HG03064 (cell line): Measurements from ENCODE around the gene CADM4.
A peak's percentile ranks its signal among the peaks of the same experiment; 100 is the strongest.
"Not testable (repeated sequence)": the region's sequence is repeated elsewhere in the genome, so short reads cannot be mapped to it uniquely, and the experiment has no call there.

ENCODE experiments used
- ATAC-seq: cut with Tn5 transposase; IDR thresholded peaks from one replicate; pipeline ENCODE4 v1.9.1; 2021; ENCODE audit warnings: low read depth; ENCODE audit not compliant: unreplicated experiment

Gene CADM4, protein sequence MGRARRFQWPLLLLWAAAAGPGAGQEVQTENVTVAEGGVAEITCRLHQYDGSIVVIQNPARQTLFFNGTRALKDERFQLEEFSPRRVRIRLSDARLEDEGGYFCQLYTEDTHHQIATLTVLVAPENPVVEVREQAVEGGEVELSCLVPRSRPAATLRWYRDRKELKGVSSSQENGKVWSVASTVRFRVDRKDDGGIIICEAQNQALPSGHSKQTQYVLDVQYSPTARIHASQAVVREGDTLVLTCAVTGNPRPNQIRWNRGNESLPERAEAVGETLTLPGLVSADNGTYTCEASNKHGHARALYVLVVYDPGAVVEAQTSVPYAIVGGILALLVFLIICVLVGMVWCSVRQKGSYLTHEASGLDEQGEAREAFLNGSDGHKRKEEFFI

DNA sequence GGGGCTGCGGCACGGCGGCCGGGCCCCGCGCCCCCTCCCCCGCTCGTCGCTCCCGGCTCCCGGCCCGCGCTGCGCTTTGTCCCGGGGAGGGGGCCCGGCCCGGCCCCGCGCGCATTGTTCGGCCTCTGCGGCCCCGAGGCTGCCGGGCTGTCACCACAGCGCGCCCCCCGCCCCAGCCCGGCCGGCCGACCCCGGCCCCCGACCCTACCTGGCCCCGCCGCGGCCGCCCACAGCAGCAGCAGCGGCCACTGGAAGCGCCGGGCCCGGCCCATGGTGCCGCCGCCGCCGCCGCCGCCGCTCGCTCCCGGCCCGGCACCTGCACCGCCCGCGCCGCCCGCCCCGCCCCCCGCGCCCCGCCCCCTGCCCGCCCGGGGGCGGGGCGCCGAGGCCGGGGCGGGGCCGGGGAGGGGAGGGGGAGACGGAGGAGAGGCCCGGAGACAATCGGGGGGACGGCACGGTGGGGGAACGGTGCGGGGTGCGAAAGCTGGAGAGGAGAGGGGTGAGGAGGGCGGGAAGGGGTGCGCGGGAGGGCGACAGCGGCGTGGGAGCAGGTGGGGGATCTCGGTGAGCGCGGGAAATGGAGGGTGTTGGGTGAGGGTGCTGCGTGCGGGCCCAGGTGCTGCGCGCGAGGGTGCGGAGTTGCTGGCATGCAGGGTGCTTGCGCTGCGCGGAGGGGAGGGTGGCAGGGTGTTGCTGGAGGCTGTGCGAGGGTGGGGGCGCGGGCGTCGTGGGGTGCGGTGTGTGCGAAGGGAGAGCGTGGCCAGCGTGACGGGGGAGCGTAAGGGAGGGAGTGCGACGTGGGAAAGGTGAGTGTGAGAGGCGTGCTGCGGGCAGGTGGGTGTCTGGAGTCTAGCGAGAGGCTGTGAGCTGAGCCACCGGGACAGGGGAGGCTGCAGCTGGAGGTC, at the start of gene CADM4:
Gene CADM4, minus strand, starts transcription at position 332 of the 905 bp plus-strand sequence. Its CDS starts 60 bp downstream, at position 272.
- ATAC-seq, result no peak

DNA sequence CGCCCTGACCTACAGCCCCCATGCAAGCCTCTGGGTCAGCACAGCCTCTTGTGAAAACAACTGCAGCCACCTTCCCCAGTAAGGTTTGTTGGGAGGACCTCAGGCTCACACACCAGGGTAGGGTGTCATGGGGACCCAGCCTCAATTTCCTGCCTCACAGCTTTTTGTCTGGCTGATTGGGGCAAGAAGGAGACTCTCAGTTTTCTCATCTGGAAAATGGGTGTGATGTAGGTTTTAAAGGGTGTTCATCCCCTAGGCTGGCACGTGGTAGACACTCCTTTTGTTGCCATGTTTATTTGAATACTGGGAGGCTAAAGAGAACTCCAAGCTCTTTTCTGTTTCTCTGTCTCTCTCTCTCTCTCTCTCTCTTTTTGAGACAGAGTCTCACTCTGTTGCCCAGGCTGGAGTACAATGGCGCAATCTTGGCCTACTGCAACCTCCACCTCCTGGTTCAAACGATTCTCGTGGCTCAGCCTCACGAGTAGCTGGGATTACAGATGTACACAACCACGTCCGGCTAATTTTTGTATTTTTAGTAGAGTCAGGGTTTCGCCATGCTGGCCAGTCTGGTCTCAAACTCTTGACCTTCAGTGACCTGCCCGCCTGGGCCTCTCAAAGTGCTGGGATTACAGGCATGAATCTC, 48.5 kb upstream of the CADM4 start:
- no peak for ATAC-seq

DNA sequence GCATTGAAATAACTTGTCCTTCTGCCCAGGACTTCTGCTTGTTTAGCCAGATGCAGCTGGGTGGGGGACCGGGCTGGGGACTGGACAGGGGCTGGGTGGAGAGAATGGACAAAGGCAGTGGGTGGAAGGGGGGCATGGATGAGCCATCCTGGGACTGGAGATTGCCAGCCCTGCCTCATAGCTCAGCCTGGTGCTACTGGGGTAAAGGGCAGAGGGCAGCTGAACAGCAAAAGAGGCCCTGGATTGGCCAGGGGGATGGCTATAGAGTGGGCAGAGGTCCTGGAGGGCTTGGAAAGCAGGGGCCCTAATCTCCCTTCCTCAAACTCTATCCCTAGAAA, 48.0 kb upstream of the CADM4 start:
- no peak for ATAC-seq

DNA sequence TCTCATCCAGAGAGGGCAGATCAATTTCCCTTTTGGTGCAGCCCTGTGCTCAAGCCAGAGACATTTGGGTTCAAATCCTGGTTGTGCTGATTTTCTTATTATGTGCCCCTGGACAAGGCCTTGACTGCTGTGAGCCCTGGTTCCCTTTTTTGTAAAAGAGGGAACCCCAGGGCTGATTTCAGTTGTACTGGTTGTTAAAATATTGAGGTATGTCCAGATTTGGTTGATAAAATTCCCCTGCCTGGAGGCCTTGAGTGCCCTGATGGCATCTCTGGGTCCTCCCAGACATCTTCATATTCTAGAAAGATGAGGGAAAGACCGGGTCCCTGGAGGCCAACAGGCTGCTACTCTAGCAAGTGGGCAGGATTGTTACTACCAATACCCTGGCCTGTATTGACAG, 44.7 kb upstream of the CADM4 start:
- ATAC-seq, result no peak

DNA sequence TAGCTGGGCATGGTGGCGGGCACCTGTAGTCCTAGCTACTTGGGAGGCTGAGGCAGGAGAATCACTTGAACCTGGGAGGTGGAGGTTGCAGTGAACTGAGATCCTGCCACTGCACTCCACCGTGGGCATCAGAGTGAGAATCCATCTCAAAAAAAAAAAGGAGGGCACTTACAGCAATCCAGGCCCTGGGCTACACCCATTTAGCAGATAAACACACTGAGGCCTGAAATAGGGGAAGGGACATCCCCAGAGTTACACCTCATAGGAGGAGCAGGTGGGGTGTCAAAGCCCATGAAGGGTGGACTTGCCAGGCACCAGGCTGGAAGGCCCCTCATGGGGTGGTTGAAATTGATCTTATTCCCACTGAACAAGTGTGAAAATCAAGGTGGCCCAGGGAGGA, 44.3 kb upstream of the CADM4 start:
- ATAC-seq, result no peak

DNA sequence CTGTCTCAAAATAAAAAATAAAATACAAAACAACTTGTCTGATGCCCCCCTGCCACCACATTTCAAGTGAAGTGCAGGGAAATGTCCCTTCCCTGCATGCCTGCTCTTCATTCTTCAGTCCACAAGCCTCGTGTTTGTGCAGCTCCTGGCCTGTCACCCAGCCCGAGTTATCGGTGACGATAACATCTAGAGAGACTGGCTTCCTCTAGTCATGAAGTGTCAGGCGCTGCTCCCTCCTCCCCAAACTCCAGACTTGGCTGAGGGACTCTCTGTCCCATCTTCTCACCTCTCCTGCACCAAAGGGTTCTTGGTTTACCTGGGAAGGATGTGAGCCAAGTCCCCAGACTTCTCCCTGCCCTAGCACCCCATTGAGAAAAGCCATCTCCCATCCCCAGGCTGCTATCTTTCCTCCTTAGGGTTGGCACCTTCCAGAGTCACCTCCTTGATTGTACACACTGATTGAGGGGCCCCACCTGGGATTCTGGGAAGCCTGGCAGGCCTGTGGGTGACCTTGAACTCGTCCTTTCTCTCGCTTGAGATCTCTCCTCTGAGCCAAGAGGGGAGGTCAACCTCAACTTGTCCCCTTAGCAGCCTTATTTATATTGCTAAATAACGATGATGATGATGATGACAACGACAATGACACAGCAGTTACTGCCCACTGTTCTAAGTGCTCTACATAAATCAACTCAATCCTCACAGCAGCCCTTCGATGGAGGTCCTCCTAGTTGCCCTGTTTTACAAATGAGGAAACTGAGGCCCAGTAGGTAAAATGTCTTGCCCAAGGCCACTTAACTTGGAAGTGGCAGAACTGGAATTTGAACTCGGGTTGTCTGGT, 43.4 kb upstream of the CADM4 start:
- ATAC-seq, result no peak

DNA sequence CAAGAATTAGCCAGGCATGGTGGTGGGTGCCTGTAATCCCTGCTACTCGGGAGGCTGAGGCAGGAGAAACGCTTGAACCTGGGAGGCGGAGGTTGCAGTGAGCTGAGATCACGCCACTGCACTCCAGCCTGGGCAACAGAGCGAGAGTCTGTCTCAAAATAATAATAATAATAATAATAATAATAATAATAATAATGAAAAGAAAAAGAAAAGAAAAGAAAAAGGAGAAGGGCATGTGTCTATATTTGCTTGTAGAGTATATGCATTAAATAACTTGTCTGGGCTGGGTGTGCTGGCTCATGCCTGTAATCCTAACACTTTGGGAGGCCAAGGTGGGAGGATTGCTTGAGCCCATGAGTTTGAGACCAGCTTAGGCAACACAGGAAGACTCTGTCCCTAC, 42.6 kb upstream of the CADM4 start:
- ATAC-seq, result not testable (repeated sequence)

DNA sequence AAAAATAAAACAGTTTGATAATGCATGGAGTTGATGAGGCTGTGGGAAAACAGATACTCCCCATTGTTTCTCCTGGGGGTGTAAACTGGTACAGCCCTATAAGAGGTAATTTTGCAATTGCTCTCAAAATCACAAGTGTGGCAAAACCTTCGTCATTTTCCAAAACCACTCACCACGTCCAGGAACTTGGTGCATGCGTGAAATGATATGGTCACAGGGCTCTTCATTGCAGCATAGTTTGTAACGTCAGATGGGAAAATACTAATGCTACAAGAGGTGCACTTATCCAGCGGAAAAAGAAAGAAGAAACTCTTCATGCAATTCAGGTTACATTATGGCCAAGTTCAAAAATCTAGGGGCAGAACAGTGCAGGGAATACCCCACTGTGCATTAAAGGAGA, 42.2 kb upstream of the CADM4 start:
- no peak for ATAC-seq

DNA sequence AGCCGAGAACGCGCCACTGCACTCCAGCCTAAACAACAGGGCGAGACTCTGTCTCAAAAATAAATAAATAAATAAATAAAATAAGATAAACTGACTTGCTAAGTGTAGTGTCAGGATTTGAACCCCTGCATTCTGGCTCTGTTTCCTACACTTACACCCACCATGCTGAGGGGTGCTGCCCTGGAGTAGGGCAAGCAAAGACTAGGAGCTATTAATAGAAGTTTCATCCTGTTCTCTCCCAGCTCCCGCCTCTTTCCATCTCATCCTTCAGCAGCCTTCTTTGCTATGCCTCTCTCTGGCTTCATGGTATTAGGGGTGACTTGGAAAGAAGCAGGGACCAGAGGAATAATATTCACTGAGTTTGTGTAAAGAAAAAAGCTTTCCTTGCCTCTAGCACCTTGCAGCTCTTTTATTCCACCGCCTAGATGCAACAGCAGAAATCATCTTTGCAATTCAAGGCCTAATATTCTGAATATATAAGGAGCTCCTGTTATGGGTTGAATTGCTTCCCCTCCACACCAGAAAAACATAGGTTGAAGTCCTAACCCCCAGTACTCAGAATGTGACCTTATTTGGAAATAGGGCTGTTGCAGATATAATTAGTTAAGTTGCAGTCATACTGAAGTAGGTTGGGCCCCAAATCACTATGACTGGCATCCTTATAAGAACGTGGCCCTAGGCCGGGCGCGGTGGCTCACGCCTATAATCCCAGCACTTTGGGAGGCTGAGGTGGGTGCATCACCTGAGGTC, 39.0 kb upstream of the CADM4 start:
- no peak for ATAC-seq

DNA sequence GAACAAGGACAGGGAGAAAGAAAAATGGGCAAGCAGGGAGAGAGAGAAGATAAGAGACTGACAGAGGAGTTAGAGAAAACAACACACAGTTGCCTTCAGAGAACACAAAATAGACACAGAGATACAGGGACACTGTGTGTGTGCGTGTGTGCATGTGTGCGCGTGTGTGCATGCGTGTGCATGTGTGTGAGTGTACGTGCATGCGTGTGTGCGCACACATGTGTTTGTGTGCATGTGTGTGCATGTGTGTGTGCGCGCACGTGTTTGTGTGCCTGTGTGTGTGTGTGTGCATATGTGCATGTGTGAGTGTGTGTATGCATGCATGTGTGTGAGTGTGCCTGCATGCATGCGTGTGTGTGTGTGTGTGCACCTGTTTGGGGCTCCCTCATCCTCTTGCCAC, 36.3 kb upstream of the CADM4 start:
- ATAC-seq, result no peak

DNA sequence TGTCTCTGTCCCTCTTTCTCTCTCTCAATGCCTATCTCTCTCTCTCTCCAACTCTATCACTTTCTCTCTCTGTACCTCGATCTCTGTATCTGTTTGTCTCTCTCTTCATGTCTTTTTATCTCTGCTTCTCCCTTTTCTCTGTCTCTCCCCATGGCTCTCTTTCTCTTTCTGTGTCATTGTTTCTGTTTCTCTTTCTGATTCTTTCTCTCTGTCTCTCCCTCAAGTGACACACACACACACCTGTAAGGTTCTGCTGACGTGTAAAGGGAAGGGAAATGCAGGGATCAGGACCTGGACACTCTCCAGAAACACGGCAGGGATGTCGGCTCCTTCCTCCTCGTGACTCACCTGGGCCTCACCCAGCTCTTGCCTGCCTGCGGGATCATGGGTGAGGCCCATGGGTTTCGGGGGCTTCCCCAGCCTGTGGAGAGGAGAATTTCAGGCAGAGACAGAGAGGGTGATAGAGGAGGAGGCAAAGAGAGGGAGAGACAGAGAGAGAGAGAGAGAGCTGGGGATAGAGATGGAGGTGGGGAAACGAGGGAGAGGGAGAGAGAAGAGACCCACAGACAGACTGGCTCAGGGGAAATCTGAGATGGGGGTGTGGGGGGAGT, 35.7 kb upstream of the CADM4 start:
- no peak for ATAC-seq

DNA sequence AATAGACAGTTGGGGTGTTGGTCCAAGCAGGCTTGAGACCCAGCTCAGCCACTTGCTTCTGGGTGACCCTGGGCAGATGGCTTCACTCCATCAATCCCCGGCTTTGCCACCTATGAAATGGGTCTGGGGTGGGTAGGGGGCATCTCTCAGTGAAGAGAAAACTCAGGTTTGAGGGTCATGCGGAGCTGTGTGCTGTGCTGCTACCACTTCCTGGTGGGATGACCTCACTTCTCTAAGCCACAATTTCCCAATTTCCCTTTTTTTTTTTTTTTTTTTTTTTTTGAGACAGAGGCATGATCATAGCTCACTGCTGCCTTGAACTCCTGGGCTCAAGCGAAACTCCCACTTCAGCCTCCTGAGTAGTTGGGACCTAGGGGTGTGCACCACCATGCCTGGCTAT, 34.9 kb upstream of the CADM4 start:
- ATAC-seq, result no peak

DNA sequence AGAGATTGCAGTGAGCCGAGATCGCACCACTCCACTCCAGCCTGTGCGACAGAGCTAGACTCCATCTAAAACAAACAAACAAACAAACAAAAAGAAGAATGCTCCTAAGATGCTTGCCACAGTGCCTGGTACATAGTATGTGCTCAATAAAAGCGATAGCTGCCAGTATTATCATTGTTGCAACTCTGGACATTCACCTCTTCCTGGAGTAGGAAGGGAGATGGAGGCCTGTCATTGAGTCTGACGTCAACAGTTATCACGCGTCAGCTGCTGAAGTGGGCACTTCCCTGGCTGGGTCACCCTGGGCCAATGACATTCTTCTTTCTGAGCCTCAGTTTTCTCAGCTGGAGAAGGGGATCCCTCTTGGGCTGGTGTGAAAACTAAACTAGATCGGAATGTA, 34.5 kb upstream of the CADM4 start:
- ATAC-seq, result no peak

DNA sequence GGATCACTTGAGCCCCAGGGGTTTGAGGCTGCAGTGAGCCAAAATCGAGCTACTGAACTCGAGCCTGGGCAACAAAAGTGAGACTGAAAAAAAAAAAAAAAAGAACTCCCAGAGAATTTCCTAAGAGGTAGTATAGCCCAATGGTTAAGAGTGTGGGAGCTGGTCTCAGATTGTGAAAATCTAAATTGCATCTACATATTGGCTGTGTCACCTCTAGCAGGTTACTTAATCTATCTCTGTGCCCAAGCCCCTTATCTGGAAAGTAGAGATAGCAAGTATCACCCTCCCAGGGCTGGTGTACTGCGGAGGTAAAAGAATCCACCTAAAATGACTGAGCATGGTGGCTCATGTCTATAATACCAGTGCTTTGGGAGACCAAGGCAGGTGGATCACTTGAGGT, 34.0 kb upstream of the CADM4 start:
- ATAC-seq, result no peak

DNA sequence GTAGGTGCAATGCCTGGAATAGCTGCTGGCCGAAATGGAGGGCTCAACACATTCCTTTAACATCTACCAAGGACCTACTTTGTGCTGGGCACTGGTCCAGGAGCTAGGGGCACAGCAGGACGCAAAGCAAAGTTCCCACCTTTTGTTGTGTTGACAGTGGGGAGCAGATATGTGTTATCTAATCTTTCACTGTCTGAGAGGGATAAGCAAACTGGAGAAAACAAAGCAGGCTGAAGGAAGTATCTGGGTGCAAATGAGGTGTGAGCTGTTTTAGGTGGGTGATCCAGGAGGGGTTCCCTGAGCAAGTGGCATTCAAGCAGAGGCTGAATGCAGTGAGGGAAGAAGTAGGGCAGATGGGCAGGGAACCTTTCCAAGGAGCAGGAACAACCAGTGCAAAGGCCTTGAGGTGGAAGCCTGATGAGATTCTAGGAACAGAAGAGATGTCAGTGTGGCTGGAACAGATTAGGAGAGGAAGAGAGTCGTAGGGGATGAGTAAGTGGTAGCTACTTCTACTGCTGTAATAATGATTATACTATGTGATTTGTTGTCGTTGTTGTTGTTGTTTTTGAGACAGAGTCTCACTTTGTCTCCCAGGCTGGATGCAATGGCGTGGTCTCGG, 32.5 kb upstream of the CADM4 start:
- no peak for ATAC-seq

DNA sequence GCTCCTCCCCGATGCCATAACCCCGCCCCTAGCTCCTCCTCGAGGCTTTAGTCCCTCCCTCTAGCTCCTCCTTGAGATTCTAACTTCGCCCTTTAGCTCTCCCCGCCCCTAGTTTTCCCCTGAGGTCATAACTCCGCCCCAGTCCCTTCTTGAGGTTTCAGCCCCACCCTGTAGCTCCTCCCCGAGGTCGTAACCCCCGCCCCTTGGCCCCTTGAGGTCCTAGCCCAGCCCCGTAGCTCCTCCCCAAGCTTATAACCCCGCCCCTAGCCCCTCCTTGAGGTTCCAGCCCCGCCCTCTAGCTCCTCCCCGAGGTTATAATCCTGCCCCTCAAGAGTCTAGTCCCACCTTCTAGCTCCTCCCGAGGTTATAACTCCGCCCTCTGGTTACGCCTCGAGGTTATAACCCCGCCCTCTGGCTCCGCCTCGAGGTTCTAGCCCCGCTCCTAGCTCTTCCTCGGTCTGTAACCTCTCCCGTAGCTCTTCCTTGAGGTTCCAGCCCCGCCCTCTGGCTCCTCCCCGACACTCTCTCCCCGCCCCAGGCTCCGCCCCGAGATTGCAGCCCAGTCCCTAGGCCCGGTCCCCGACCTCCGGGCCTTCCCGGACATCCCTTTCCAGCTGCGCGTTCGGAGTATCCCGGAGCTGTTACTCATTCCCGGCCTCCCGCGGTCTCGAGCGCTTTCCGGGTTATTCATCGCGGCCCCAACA, 28.9 kb upstream of the CADM4 start:
- peak; percentile 74 for ATAC-seq

DNA sequence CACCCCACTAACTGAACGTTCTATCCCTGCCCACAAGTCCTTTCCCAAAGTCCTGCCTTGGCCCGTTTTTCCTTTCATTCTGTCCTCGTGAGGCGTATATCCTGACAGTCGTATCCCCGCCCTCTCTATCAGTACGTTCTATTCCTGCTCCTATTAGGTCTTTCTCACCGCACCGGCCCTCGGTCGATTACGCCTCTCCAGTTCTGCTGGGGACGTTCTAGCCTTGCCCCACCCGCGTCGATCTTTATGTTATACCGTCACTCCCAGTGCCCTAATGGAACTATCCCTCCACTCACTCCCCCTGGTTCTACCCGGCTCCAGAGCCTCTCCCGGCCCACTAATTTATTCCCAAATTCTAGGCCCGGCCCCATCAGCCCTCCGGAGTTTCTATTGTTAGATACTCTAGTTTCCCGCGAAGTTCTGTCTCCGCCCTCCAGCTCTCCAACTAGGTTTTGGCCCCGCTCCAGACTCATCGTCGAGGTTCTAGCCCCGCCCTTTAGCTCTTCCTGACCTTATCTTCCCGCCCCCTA, 28.3 kb upstream of the CADM4 start:
- no peak for ATAC-seq
